GM19452 (cell line): ENCODE data around the gene ERG28.

Experiments used
- ATAC-seq: cut with Tn5 transposase; IDR thresholded peaks from one replicate; pipeline ENCODE4 v1.9.1; 2021; ENCODE audit not compliant: unreplicated experiment

ERG28 gene

GRCh38 chr14:75660238-75660629, 442 bp downstream of the ERG28 start:
- ATAC-seq = no peak

GRCh38 chr14:75658957-75659356, 1.7 kb downstream of the ERG28 start:
- ATAC-seq = no peak

- no peak for ATAC-seq
Observed at GRCh38 chr14:75657331-75657730, 3.3 kb downstream of the ERG28 start.

DNA sequence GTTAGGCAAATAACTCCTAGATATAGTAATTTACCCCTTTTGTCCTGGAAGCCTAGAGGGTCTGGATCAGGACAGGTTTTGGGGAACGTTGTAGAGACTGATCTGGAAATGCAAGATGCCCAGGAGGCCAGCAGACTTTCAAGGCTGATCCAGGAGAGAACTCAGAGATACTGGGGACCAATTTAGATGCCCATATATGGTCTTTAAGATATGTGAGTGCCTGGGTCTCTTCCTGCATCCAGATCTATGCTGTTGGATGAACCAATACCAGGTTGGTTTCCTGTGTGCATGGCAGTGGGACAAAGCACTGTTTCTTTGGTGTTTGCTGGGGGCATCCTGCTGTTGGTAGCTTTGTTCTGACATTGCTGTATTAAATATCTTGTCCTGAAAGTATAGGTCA, 5.4 kb downstream of the ERG28 start:
- ATAC-seq = no peak

DNA sequence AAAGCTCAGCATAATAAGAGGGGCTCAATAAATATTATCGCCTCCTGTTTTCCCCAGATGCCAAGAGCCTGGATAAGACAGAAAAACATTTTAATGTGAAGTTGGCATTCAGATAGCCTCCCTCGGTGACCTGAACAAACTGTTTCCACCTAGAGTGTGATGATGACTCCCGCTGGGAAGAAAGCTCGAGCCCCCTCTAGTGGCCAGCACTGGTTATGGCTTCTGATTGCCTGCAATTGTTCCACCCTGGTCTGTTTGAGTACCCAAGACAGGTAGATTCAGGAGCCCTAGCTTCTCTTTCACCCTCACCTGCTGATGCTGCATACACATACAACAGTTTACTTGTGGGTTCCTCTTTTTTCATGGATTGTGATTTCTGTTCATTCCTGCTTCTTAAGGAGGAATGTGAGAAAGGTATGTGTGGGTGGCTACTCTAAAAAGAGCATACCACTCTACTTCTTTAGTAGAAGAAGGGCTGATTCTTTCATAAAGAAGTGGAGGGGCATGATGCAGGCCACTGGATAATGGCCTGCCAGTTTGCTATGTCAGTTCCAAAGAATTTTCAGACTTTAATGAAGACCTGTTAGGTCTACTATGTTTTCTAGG, 6.4 kb downstream of the ERG28 start:
- peak; percentile 63 for ATAC-seq

GRCh38 chr14:75653563-75653962, 7.1 kb downstream of the ERG28 start:
- ATAC-seq = no peak

DNA sequence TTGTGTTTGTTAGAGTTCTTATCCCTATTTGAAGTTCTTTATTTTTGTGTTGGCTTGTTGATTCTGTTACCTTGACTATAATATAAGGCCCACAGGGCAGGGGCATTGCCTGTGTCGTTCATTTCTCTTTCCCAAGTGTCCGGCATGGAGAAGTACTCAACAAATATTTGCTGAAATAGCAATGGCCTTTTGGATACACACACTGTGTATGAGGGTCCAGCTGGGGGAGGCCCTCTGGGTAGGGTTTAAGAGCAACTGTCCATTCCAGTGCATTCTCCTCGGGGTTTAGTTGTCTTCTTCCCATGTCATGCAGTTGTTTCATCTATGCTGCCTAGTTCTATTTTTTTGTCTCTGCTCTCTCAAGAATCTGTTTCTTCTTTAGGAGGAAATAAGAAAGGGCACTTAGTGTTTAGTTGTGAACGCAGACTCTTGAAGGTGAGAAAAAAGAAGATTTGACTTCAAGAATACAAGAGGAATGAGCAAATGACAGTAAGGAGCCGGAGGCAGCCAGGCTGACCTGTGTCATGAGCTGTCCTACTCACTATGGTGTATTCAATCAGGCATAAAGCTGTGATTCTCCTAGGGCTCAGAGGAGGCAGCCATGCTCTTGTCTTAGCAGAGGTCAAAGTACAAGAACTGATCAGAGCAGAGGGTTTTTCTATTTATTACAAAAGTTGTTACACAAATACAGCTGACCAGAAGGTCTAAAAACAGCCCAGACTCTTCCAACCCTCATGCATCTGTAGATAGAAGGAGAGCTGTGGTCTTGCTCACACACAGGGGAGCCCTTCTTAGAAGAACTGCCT, 10.2 kb downstream of the ERG28 start:
- ATAC-seq = no peak

DNA sequence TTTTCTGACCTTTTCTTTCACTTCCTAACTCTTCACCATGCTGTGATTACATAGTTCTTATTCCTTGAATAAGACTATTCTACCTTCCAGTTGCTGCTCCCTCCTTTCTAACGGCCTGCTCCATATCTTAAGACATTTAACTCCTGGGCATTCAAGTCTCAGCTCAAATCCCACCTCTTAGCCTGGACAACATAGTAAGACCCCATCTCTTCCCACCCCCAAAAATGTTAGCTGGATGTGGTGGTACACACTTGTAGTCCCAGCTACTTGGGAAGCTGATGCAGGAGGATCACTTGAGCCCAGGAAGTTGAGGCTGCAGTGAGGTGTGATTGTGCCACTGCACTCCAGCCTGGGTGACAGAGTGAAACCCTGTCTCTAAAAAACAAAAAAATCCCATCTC, 10.9 kb downstream of the ERG28 start:
- no peak for ATAC-seq

DNA sequence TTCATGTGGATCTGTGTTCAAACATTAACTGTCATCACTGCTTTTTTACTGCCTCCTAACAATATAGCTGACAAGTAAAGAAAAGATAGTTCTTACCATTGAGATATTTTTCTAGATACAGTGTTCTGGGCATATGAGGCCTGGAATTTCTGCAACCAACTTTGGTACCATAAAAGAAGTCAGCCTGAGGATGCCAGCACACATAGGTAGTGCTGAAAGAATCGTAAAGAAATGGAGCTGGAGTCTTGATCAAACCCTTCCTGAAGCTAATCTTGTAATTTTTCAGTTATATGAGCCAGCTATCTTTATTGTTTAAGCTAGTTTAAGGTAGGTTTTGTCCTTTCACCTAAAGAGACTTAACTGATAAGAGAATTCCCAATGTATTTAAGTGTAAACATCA, 11.3 kb downstream of the ERG28 start:
- ATAC-seq = no peak

DNA sequence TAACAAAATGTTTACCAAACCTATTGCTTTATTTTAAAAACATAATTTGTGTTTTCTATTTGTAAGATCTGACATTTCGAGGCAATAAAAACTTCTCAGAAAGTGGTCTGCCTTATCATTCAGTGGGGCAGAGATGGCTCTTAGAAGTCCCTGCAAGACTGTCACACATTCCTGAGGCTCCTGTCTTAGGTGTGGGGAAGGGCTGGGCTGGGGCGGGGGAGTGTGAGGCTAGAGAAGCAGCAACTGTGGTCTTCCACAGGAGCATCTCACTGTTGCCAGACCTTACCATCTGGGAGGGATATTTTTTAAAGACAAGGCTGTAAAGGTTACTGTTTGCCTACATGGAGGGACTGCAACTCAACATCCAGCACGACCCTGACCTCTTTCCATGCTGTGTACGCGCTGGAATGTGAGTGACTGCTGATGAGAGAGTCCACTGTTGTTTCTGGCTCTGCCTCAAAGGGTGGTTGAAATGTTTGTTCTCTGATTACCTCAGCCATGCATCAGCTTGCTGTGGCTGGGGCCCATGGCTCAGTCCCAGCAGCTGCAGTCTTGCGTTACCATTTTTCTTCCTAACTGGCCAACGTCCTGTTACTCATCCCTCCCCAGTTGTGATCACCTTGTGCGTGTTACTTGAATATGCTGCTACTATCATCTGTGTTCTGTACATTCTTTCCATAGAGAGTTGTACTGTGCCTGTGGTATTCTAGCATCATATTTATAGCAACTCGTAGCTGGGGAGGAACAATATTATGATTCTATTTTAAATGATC, 12.4 kb downstream of the ERG28 start:
- no peak for ATAC-seq

GRCh38 chr14:75647640-75648039, 13.0 kb downstream of the ERG28 start:
- no peak for ATAC-seq

DNA sequence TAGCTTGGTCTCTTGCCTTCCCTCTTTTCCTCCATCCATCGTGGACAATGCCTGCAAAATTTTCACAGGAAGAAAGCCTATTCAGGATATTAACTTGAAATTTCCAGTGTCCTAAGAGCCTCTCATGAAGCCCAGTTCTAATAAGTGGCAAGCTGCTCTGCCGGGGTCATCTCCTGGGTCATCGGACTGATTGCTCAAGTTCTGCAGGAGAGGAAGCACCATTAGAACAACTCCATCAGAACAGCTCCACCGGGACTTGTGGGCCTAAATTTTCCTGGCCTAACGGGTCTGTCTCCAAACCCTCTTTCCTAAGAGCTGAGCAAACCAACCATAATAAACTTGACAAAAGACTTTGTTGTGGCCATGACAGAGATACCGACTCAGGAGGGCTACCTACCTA, 13.9 kb downstream of the ERG28 start:
- ATAC-seq = no peak

GRCh38 chr14:75645056-75645455, 15.6 kb downstream of the ERG28 start:
- no peak for ATAC-seq

GRCh38 chr14:75643985-75644384, 16.7 kb downstream of the ERG28 start:
- no peak for ATAC-seq

- no peak for ATAC-seq
Observed at GRCh38 chr14:75640876-75641275, 19.8 kb downstream of the ERG28 start.

DNA sequence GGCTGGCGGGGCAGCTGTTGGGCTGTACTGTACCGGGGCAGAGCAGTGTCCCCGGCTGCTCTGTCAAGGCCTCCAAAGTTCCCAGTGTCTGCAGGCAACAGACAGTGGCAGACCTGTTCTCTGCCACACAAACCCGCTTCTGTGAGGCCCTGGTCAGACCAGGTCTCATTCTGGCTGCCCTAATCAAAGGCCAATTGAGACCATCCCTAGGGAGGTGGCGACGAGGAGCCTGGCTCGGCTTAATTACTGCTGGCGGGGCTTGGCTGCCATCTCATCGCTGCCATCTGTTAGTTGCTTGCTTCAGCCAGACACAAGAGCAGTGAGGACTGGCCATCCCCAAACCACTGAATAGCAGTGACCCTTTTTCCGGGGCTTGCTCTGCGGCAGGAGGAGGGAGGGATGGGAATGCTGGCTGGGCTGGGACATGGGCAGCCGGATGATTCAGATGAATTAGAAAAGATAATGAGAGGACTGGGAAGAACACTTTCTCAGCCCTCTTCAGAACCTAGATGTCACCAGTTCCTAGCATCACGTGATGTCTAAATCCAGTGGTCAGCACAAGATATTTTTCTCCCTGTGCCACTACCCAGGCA, 24.5 kb downstream of the ERG28 start:
- no peak for ATAC-seq

DNA sequence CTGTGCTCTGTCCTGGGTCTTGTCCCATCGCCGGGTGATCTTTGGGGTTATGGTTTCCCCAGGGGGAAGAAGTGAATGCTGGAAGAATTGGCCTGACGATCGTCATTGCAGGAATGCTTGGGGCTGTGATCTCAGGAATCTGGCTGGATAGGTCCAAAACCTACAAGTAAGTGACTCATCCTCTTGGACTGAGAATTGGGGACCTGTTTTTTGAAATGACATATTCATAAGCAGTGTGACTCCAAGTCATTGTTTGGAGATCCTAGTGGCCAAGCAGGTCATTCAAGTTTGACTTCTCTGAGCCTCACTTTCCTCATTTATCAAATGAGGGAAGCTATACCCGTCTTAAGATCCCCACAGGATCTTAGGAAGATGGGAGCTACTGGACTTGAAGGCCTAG, 25.8 kb downstream of the ERG28 start:
- ATAC-seq = no peak

- no peak for ATAC-seq
Observed at GRCh38 chr14:75631453-75631831, 29.2 kb downstream of the ERG28 start.

- no peak for ATAC-seq
Observed at GRCh38 chr14:75630695-75631452, 29.8 kb downstream of the ERG28 start.

DNA sequence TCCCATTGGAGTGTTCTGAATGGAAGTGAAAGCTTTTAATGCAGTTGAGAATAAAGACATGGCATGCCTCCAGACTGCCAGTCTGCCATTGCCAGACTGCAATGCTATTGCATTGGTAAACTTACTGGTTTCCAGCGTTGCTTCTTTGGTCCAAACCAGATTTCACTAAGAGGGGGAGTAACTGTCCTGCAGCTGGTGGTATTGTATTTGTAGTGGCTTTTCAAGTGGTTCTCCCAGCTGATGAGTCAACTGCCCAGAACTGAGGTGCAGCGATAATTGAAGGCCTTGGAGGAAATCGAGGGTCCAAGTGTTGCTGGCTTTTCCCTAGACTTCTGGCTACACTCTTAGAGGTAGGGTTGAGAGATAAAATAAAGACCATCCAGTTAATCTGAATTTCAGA, 31.9 kb downstream of the ERG28 start:
- ATAC-seq = no peak

DNA sequence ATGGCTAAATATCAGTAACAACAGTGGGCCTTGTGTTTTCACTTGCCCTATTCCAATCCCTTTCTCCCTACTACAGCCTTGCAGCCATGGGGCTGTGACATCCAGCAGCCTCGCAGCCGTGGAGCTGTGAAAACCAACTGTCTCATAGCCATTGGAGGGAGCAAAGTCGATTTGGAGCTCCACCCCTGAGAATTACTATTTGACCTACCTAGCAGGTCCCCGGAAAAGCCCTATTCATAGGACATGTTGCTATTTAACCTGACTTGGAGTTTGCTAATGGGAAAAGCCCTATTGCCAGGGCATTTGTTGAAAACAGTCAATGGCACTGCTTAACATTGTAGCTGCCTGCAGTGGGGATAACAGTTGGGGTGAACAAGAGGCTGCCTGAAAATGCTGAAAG, 33.3 kb downstream of the ERG28 start:
- ATAC-seq = no peak
